WTC11 (cell line): Measurements from ENCODE around the gene RASL12. TPM values are rescaled to one million over a fixed set of nuclear protein-coding genes. Genes with fewer than 3 reads are reported as not detected.

Experiments
- ATAC-seq: fragments of 200-7000 bp; cut with Tn5 transposase; 2 replicates; pipeline ENCODE4 v1.10.0; 2021; ENCODE audit warnings: mild to moderate bottlenecking, moderate library complexity
- CTCF ChIA-PET: fragments of 300-600 bp; sonication (Branson Sonifier 250); formaldehyde crosslinking; loops from one replicate; lab custom pipeline; 2021; ENCODE audit warnings: antibody characterized with exemption; lab: Charles Lee
- POLR2A ChIA-PET: fragments of 350-600 bp; sonication (Branson Sonifier 250); formaldehyde crosslinking; loops from one replicate; lab custom pipeline; 2021; ENCODE audit warnings: antibody characterized with exemption; lab: Charles Lee
- DNase-seq: peaks from one replicate; pipeline ENCODE4 v3.0.0; 2021; ENCODE audit warnings: low spot score
- H3K27ac Mint-ChIP-seq: 2 replicates; pipeline ENCODE4 v1.8.0; 2021; ENCODE audit warnings: mixed read lengths
- H3K27me3 Mint-ChIP-seq: 2 replicates; pipeline ENCODE4 v1.8.0; 2021; ENCODE audit warnings: low read depth, mild to moderate bottlenecking, moderate library complexity, mixed read lengths
- H3K36me3 Mint-ChIP-seq: 2 replicates; pipeline ENCODE4 v1.8.0; 2021; ENCODE audit warnings: mixed read lengths
- H3K4me1 Mint-ChIP-seq: 2 replicates; pipeline ENCODE4 v1.8.0; 2022; ENCODE audit warnings: mixed read lengths
- H3K4me3 Mint-ChIP-seq: 2 replicates; pipeline ENCODE4 v1.8.0; 2021; ENCODE audit warnings: mild to moderate bottlenecking, moderate library complexity, mixed read lengths
- H3K9me3 Mint-ChIP-seq: 2 replicates; pipeline ENCODE4 v1.8.0; 2021; ENCODE audit warnings: mixed read lengths
- ATF3 ChIP-seq: sonication (generic); formaldehyde crosslinking; conservative IDR thresholded peaks from 2 replicates; pipeline ENCODE4 v1.8.1; 2022; ENCODE audit warnings: mild to moderate bottlenecking, missing genetic modification reagents
- CTCF ChIP-seq: fragments of 200-600 bp; IDR thresholded peaks from 2 replicates; pipeline ENCODE4 v1.8.0; 2022; ENCODE audit warnings: antibody characterized with exemption
- FOXK1 ChIP-seq: sonication (generic); formaldehyde crosslinking; IDR thresholded peaks from 2 replicates; pipeline ENCODE4 v1.8.0; 2022; ENCODE audit warnings: mild to moderate bottlenecking, moderate library complexity, missing genetic modification reagents
- FOXP1 ChIP-seq: sonication (generic); formaldehyde crosslinking; IDR thresholded peaks from 2 replicates; pipeline ENCODE4 v1.8.0; 2022; ENCODE audit warnings: missing genetic modification reagents, mild to moderate bottlenecking, moderate library complexity, borderline replicate concordance
- MAX ChIP-seq: sonication (generic); formaldehyde crosslinking; IDR thresholded peaks from 2 replicates; pipeline ENCODE4 v1.8.0; 2022; ENCODE audit warnings: mild to moderate bottlenecking, missing genetic modification reagents
- SOX15 ChIP-seq: fragments of 250-450 bp; sonication (Bioruptor Pico); IDR thresholded peaks from 2 replicates; pipeline ENCODE4 v1.9.0; 2021; ENCODE audit warnings: mild to moderate bottlenecking
- STAT6 ChIP-seq: sonication (generic); formaldehyde crosslinking; conservative IDR thresholded peaks from 2 replicates; pipeline ENCODE4 v1.8.1; 2023; ENCODE audit warnings: mild to moderate bottlenecking, low read depth, missing genetic modification reagents, moderate library complexity
- ZBTB21 ChIP-seq: sonication (generic); formaldehyde crosslinking; IDR thresholded peaks from 2 replicates; pipeline ENCODE4 v1.8.1; 2023; ENCODE audit warnings: mild to moderate bottlenecking, missing genetic modification reagents, borderline replicate concordance
- ZNF425 ChIP-seq: fragments of 250-450 bp; sonication (Bioruptor Pico); conservative IDR thresholded peaks from 2 replicates; pipeline ENCODE4 v1.9.0; 2021; ENCODE audit warnings: mild to moderate bottlenecking
- ZNF671 ChIP-seq: fragments of 250-450 bp; sonication (Bioruptor Pico); IDR thresholded peaks from 2 replicates; pipeline ENCODE4 v1.8.0; 2021; ENCODE audit warnings: mild to moderate bottlenecking
- total RNA-seq: library from RNA; stranded (reverse); gene quantifications from 3 replicates; pipeline ENCODE4 v1.2.3, GENCODE V29; 2021

The RASL12 gene
- total RNA-seq, 1 experiment from 2014 or later, result 5.6 TPM

- no peak overlapping the region for H3K4me3 Mint-ChIP-seq
- DNase-seq, result no peak
- TF ChIP-seq CTCF (0 out of 2 replicates have a peak, but pooled peaks have one; percentile 5), ZNF671 (CRISPR knock-in tag) (no peak), FOXP1 (no peak)
- no peak overlapping the region for H3K27ac Mint-ChIP-seq
- ChIA-PET POLR2A (no interaction called here), CTCF (interaction anchor here (0.5 to 15.1 kb wide), 25 partner anchors 9 to 240 kb away, joined by 3 to 308 read pairs (median 4); partner anchors contain the start of genes CLPX, KBTBD13 and RASL12)
- ATAC-seq, result peak; percentile 2; the same call in 1 of the 2 replicates
- H3K27me3 Mint-ChIP-seq, result peaks cover 10% of the 10 kb centered on the region
- no peaks in the 10 kb centered on the region for H3K36me3 Mint-ChIP-seq
- no peaks in the 10 kb centered on the region for H3K9me3 Mint-ChIP-seq
- peaks cover 67% of the 10 kb centered on the region for H3K4me1 Mint-ChIP-seq
Observed at GRCh38 chr15:65086680-65087111, 18.9 kb upstream of the RASL12 start.

GRCh38 chr15:65085990-65086679 is 18.3 kb upstream of the RASL12 start:
- H3K4me1 Mint-ChIP-seq, result peaks cover 73% of the 10 kb centered on the region

GRCh38 chr15:65085207-65085753 is 17.5 kb upstream of the RASL12 start:
- Mint-ChIP-seq H3K36me3 (no peaks in the 10 kb centered on the region), H3K4me3 (no peak overlapping the region)
- TF ChIP-seq SOX15 (CRISPR knock-in tag), result no peak
- TF ChIP-seq ZBTB21, result 0 out of 2 replicates have a peak, but pooled peaks have one; percentile 21
- TF ChIP-seq, all 79 proteins: peak for 1
- ChIA-PET CTCF (interaction anchor here (0.6 to 15.1 kb wide), 12 partner anchors 8 to 432 kb away, joined by 3 to 308 read pairs (median 6); partner anchors contain the start of gene RASL12), POLR2A (interaction anchor here (0.6 to 3.3 kb wide), 2 partner anchors 16 to 36 kb away, joined by 3 to 12 read pairs; no protein-coding TSS in a partner anchor)
- no peak for ATAC-seq
- Mint-ChIP-seq H3K27ac (no peak overlapping the region), H3K27me3 (peaks cover 10% of the 10 kb centered on the region), H3K9me3 (no peaks in the 10 kb centered on the region), H3K4me1 (peaks cover 76% of the 10 kb centered on the region)
- DNase-seq, result no peak

More at GRCh38 chr15:65085990-65086679, 18.3 kb upstream of the RASL12 start:
- peak; percentile 55 for ATAC-seq
- ChIA-PET POLR2A (no interaction called here), CTCF (interaction anchor here (0.6 to 15.1 kb wide), 27 partner anchors 9 to 241 kb away, joined by 3 to 308 read pairs (median 4); partner anchors contain the start of genes CLPX, KBTBD13 and RASL12)
- Mint-ChIP-seq H3K9me3 (no peaks in the 10 kb centered on the region), H3K27me3 (peaks cover 10% of the 10 kb centered on the region), H3K36me3 (no peaks in the 10 kb centered on the region), H3K27ac (no peak overlapping the region), H3K4me3 (no peak overlapping the region)
- DNase-seq, result peak; percentile 78
- TF ChIP-seq CTCF (peak; percentile 49; the same call in 1 of the 2 replicates), ATF3 (no peak; the same call in 1 of the 2 replicates)

- H3K36me3 Mint-ChIP-seq, result no peaks in the 10 kb centered on the region
- no peak overlapping the region for H3K4me3 Mint-ChIP-seq
- DNase-seq (no peak), ATAC-seq (no peak)
- ChIA-PET POLR2A (interaction anchor here (3.3 kb wide), 1 partner anchor 17 kb away, joined by 12 read pairs; no protein-coding TSS in a partner anchor), CTCF (interaction anchor here (0.6 to 15.1 kb wide), 12 partner anchors 9 to 432 kb away, joined by 3 to 308 read pairs (median 8); partner anchors contain the start of genes KBTBD13 and RASL12)
- no peaks in the 10 kb centered on the region for H3K9me3 Mint-ChIP-seq
- H3K27me3 Mint-ChIP-seq, result peaks cover 10% of the 10 kb centered on the region
- peaks cover 76% of the 10 kb centered on the region for H3K4me1 Mint-ChIP-seq
- H3K27ac Mint-ChIP-seq, result 0 out of 2 replicates have a peak overlapping the region, but pooled peaks have one; percentile 6
- TF ChIP-seq ZNF425 (CRISPR knock-in tag), result no peak
- TF ChIP-seq STAT6 (CRISPR knock-in tag), result no peak
- TF ChIP-seq FOXK1, result no peak
- no peak for TF ChIP-seq MAX (CRISPR knock-in tag)
Observed at GRCh38 chr15:65084500-65085206, 16.9 kb upstream of the RASL12 start.
